CD8-positive, alpha-beta memory T cell (primary cell): ENCODE measurements around the gene ARHGAP26. TPM values are rescaled to one million over a fixed set of nuclear protein-coding genes. Genes with fewer than 3 reads are reported as not detected.

Experiments
- CTCF ChIA-PET: fragments of 350-600 bp; sonication (Branson Sonifier 250); formaldehyde crosslinking; loops from one replicate; lab custom pipeline; 2021; ENCODE audit warnings: antibody characterized with exemption; lab: Charles Lee
- POLR2A ChIA-PET: fragments of 350-600 bp; sonication (Branson Sonifier 250); formaldehyde crosslinking; loops from one replicate; lab custom pipeline; 2021; ENCODE audit warnings: antibody characterized with exemption; lab: Charles Lee
- DNase-seq, 5 donors: peaks; one replicate each; pipeline versions ENCODE4 v3.0.0 to v3.0.0-alpha.2; 2020 to 2022; ENCODE audit warnings: mixed read lengths in 1 of 5
- H3K27ac ChIP-seq: one replicate; pipeline ENCODE4 v1.7.0; 2013; ENCODE audit warnings: low read depth, mild to moderate bottlenecking, low read length, moderate library complexity
- H3K27me3 ChIP-seq: 2 replicates; pipeline ENCODE4 v1.7.0; 2013; ENCODE audit warnings: low read length, mild to moderate bottlenecking; ENCODE audit not compliant: insufficient read depth, poor library complexity, severe bottlenecking
- H3K36me3 ChIP-seq: 2 replicates; pipeline ENCODE4 v1.7.0; 2013; ENCODE audit warnings: mild to moderate bottlenecking, low read length, moderate library complexity; ENCODE audit not compliant: insufficient read depth
- H3K4me1 ChIP-seq: 2 replicates; pipeline ENCODE4 v1.7.0; 2013; ENCODE audit warnings: mild to moderate bottlenecking, low read length, moderate library complexity; ENCODE audit not compliant: insufficient read depth
- H3K4me3 ChIP-seq: 2 replicates; pipeline ENCODE4 v1.7.0; 2013; ENCODE audit warnings: mild to moderate bottlenecking, low read length
- H3K9me3 ChIP-seq: 2 replicates; pipeline ENCODE4 v1.7.0; 2013; ENCODE audit warnings: mild to moderate bottlenecking, low read length
- H3K27ac Mint-ChIP-seq, 8 donors: one replicate each; pipeline ENCODE4 v1.8.0; 2020 to 2021; ENCODE audit warnings: mixed read lengths in 8 of 8, mild to moderate bottlenecking in 6 of 8, inconsistent platforms in 3 of 8, moderate library complexity in 3 of 8
- H3K27me3 Mint-ChIP-seq, 2 donors: one replicate each; pipeline ENCODE4 v1.8.0; 2020 to 2021; ENCODE audit warnings: mixed read lengths in 2 of 2, mild to moderate bottlenecking in 1 of 2, moderate library complexity in 1 of 2
- H3K36me3 Mint-ChIP-seq, 3 donors: one replicate each; pipeline ENCODE4 v1.8.0; 2020 to 2021; ENCODE audit warnings: mixed read lengths in 3 of 3, inconsistent platforms in 1 of 3, mild to moderate bottlenecking in 1 of 3
- H3K4me1 Mint-ChIP-seq, 3 donors: one replicate each; pipeline ENCODE4 v1.8.0; 2020 to 2021; ENCODE audit warnings: mixed read lengths in 3 of 3, inconsistent platforms in 1 of 3, mild to moderate bottlenecking in 1 of 3
- H3K4me3 Mint-ChIP-seq, 7 donors: one replicate each; pipeline ENCODE4 v1.8.0; 2020 to 2021; ENCODE audit warnings: mixed read lengths in 7 of 7, mild to moderate bottlenecking in 6 of 7, moderate library complexity in 4 of 7, inconsistent platforms in 2 of 7
- H3K9me3 Mint-ChIP-seq, 5 donors: one replicate each; pipeline ENCODE4 v1.8.0; 2020 to 2022; ENCODE audit warnings: mixed read lengths in 5 of 5, mild to moderate bottlenecking in 3 of 5, moderate library complexity in 2 of 5, inconsistent platforms in 1 of 5
- polyA plus RNA-seq: library from polyadenylated mRNA; unstranded; fragments of 300-500 nt; fragmentation: Illumina TruSeq; gene quantifications from one replicate; pipeline ENCODE4 v1.2.3, GENCODE V29; 2021
- total RNA-seq, 2 experiments: library from RNA; stranded (reverse); gene quantifications; one replicate each; pipeline ENCODE4 v1.2.3, GENCODE V29; 2021

Gene ARHGAP26
- total and polyA plus RNA-seq, 3 experiments from 2014 or later: 16.7 to 37.1 (median 19.7) TPM

DNA sequence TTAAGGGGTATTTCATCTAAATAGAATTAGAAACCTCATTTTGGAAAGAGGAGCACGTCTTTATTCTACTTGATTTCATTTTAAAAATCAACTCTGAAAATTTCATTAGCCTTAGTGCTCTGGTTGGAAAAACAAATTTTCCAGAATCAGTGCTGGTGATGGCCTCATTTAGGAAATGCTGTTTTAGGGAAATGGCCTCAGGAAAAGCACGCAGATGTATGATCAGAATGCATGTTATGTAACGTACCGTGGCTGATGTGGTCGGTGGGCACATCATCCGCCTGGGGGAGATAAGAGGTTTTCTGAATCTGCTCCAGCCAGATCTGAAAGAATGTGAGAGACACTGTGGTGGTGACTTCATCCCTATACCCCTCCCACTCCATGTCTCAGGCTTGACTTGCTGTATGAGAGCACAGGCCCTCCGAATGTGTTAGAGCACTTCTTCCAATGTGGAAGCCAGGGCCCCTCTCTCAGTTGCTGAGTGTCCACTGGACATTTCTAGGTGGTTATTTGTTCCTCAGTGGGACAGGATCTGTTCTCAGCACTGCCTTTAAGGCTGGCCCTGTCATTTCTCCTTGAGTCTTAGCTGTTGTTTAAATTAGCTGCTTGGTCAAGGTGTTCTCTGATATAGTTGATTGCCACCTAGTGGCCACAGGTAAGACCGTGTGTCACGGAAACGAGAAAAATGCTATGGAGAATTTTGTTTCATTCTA is 96.5 kb downstream of the ARHGAP26 start:
- DNase-seq: peak in 3 of 5 donors; percentile 56 to 64 (median 59)
- no peaks in the 10 kb centered on the region for H3K27me3 ChIP-seq
- H3K36me3 Mint-ChIP-seq: peaks cover 0 to 3% (median 0%) of the 10 kb centered on the region in 3 donors
- H3K9me3 Mint-ChIP-seq: no peaks in the 10 kb centered on the region
- peaks cover 74 to 83% (median 81%) of the 10 kb centered on the region in 3 donors for H3K4me1 Mint-ChIP-seq
- no peaks in the 10 kb centered on the region for H3K9me3 ChIP-seq
- no peak overlapping the region for H3K4me3 ChIP-seq
- H3K4me3 Mint-ChIP-seq: no peak overlapping the region
- no peaks in the 10 kb centered on the region for H3K27me3 Mint-ChIP-seq
- ChIA-PET CTCF (interaction anchor here (0.6 to 6.5 kb wide), 27 partner anchors 9 to 151 kb away, joined by 3 to 85 read pairs (median 5); partner anchors contain the start of gene ARHGAP26), POLR2A (interaction anchor here (0.6 to 1.1 kb wide), 5 partner anchors 80 to 149 kb away, joined by 3 to 4 read pairs (median 4); partner anchors contain the start of gene ARHGAP26)
- no peaks in the 10 kb centered on the region for H3K36me3 ChIP-seq
- peaks cover 7% of the 10 kb centered on the region for H3K4me1 ChIP-seq
- H3K27ac ChIP-seq: no peak overlapping the region
- peak overlapping the region in 6 of 8 donors; percentile 4 to 87 (median 20) for H3K27ac Mint-ChIP-seq

DNA sequence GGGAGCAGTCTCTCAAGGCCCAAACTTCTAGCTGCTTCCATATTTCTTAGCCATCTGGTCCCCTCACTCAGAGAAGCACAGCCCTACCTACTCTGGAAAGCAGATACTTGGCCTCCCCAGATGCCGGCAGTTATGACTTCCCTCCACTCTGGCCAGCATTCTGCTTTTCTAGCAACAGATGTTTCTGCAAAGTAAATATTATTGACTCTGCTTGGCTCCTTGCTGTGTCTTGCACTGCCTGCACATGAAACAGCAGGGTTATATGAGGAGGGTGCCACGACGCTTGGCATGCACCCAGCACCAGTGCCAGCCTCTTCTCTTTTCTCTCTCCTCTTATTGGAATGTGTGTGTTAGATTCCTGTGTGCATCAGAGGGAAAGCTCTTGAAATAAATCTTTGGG is 99.7 kb downstream of the ARHGAP26 start:
- Histone ChIP-seq H3K9me3 (no peaks in the 10 kb centered on the region), H3K4me1 (no peaks in the 10 kb centered on the region), H3K4me3 (no peak overlapping the region), H3K36me3 (peaks cover 3% of the 10 kb centered on the region), H3K27me3 (no peaks in the 10 kb centered on the region), H3K27ac (no peak overlapping the region)
- no peak for DNase-seq
- POLR2A ChIA-PET: interaction anchor here (0.5 kb wide), 1 partner anchor 33 kb away, joined by 3 read pairs; no protein-coding TSS in a partner anchor
- CTCF ChIA-PET: interaction anchor here (2.1 to 6.5 kb wide), 3 partner anchors 12 to 154 kb away, joined by 13 to 85 read pairs (median 39); partner anchors contain the start of gene ARHGAP26
- peaks cover 56 to 70% (median 70%) of the 10 kb centered on the region in 3 donors for H3K4me1 Mint-ChIP-seq
- no peaks in the 10 kb centered on the region for H3K27me3 Mint-ChIP-seq
- no peaks in the 10 kb centered on the region for H3K9me3 Mint-ChIP-seq
- peaks cover 0 to 17% (median 2%) of the 10 kb centered on the region in 3 donors for H3K36me3 Mint-ChIP-seq
- no peak overlapping the region for H3K4me3 Mint-ChIP-seq
- H3K27ac Mint-ChIP-seq: peak overlapping the region in 2 of 8 donors; percentile 30 to 56

DNA sequence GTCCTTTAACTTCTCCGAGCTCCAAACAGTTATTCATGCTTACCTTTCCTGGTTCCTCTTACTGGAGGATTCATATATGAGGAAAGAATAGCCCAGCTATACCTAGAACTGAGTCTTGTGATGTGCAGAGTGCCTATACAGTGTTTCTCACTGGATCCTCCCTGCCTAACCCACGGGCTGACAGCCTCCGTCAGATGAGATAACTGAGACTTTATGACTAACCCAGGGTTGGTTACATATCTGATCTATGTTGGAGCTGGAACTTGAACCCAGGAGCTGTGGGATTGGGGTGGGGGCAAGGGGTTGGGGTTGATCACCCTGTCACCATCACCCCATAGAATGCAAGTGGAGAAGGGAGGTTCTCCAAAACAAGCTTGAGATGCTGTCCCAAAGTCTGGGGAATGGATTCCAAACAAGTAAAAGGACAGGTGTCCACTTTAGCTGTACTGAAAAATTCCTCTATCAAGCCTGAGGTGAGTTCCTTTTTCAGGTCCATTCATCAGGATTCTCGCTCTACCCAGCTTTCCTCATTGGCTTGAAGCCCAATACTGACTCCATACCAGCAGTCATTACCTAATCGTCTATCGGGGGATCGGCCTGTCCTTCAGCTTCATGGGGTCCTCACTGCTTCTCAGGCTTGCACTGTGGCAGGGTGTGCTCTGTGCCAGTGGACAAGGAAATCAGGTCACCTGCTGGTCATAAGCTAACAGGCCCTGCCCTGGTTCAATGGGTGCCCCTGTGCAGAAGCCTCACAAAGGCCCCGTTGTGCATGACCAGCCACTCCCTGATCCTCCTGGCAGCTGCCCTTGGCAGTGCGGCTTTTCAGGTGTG is 100.6 kb downstream of the ARHGAP26 start:
- peaks cover 0 to 22% (median 2%) of the 10 kb centered on the region in 3 donors for H3K36me3 Mint-ChIP-seq
- no peaks in the 10 kb centered on the region for H3K9me3 ChIP-seq
- ChIA-PET CTCF (interaction anchor here (0.6 to 6.5 kb wide), 8 partner anchors 11 to 155 kb away, joined by 3 to 85 read pairs (median 4); partner anchors contain the start of gene ARHGAP26), POLR2A (no interaction called here)
- H3K27ac Mint-ChIP-seq: peak overlapping the region in 4 of 8 donors; percentile 30 to 60 (median 44)
- H3K27me3 ChIP-seq: no peaks in the 10 kb centered on the region
- no peak overlapping the region for H3K27ac ChIP-seq
- no peak overlapping the region for H3K4me3 ChIP-seq
- peaks cover 4% of the 10 kb centered on the region for H3K36me3 ChIP-seq
- no peaks in the 10 kb centered on the region for H3K27me3 Mint-ChIP-seq
- no peaks in the 10 kb centered on the region for H3K9me3 Mint-ChIP-seq
- peaks cover 48 to 61% (median 61%) of the 10 kb centered on the region in 3 donors for H3K4me1 Mint-ChIP-seq
- no peaks in the 10 kb centered on the region for H3K4me1 ChIP-seq
- DNase-seq: no peak
- H3K4me3 Mint-ChIP-seq: no peak overlapping the region

DNA sequence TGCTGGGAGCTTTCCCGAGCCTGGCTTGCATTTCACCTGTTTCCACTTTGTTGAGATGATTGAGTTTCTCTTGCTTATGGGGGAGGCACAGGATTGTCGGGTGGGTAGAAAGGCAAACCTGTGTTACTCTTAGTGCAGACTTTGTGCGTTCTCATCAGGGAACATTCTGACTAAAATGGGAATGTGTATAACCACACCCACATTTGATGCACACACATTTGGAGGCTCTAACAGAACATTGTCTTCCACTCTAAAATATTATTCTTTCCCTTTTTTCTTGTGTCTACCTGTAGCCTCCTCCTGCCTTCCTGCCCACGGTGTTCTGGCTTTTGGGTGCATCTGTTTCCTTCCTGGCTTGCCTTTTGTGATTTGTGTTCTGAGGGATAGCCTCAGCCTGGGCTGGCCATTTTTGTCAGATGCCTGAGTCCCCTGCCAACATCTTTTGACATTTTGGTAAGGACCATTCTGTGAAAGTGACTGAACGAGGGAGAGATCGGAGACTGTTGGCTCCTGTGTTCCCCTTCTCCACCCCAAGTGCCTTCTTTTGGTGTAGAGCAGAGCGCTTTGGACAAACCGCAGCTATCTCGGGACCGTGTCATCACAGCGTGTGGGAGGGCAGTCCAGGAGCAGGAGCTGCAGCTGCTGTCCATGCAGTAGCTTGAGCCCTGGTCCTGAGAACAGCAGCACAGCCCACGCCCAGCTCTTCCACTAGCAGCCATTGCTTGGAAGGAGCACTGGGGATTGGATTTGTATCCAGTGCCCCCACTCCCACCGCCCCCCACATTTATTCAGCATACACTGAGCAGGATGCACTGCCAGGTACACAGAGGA is 101.4 kb downstream of the ARHGAP26 start:
- Histone ChIP-seq H3K9me3 (no peaks in the 10 kb centered on the region), H3K4me1 (no peaks in the 10 kb centered on the region), H3K4me3 (no peak overlapping the region), H3K27me3 (no peaks in the 10 kb centered on the region), H3K36me3 (peaks cover 4% of the 10 kb centered on the region), H3K27ac (no peak overlapping the region)
- no peak for DNase-seq
- H3K4me1 Mint-ChIP-seq: peaks cover 43 to 56% (median 55%) of the 10 kb centered on the region in 3 donors
- H3K4me3 Mint-ChIP-seq: no peak overlapping the region
- CTCF ChIA-PET: interaction anchor here (1.1 to 6.5 kb wide), 6 partner anchors 10 to 156 kb away, joined by 3 to 85 read pairs (median 22); partner anchors contain the start of gene ARHGAP26
- H3K27ac Mint-ChIP-seq: peak overlapping the region in 3 of 8 donors; percentile 42 to 81 (median 75)
- no peaks in the 10 kb centered on the region for H3K27me3 Mint-ChIP-seq
- H3K36me3 Mint-ChIP-seq: peaks cover 0 to 26% (median 2%) of the 10 kb centered on the region in 3 donors
- POLR2A ChIA-PET: no interaction called here
- H3K9me3 Mint-ChIP-seq: no peaks in the 10 kb centered on the region

DNA sequence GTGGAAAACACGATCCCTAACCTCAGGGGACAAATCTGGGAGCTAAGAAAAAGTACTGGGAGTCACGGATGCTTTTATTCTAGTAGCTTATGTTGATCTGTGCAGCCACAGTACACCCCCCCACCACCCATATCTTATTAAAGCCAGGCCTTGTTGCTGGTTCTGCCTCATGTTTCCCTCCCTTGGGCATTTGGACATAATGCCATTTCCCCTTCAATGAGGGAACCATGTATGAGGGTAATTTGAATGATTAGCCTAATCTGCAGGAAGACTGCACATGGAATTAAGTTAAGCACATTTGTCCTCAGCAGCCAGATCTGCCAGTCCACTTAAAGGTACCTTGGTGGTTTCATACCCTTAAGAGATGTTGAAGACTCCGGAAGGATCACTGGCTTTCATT is 102.0 kb downstream of the ARHGAP26 start:
- Mint-ChIP-seq H3K27me3 (no peaks in the 10 kb centered on the region), H3K4me1 (peaks cover 39 to 50% (median 49%) of the 10 kb centered on the region in 3 donors), H3K27ac (peak overlapping the region in 3 of 8 donors; percentile 27 to 75 (median 71)), H3K36me3 (peaks cover 0 to 29% (median 2%) of the 10 kb centered on the region in 3 donors), H3K9me3 (no peaks in the 10 kb centered on the region), H3K4me3 (no peak overlapping the region)
- ChIA-PET POLR2A (no interaction called here), CTCF (interaction anchor here (4.4 to 6.5 kb wide), 2 partner anchors 124 to 157 kb away, joined by 31 to 85 read pairs; no protein-coding TSS in a partner anchor)
- no peak for DNase-seq
- Histone ChIP-seq H3K27ac (no peak overlapping the region), H3K9me3 (no peaks in the 10 kb centered on the region), H3K36me3 (peaks cover 4% of the 10 kb centered on the region), H3K4me1 (no peaks in the 10 kb centered on the region), H3K4me3 (no peak overlapping the region), H3K27me3 (no peaks in the 10 kb centered on the region)

DNA sequence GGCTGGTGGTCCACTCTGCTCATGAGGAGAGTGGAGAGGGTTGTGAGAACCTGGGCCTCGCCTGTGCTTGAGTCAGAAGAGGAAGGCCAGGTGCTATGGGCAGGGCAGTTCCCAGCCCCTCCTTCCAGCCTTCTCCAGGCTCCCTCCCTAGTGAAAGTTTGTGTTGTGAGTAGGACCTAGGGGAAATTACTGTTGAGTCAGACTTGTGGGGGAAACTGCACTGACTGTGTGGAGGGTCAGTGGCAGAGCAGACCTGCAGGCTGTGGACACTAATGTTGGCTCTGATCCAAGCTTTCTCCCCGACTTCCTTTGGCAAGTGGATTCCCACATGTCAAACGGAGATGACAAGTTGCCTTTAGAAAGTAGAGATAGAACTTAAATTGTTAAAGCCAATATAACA is 102.6 kb downstream of the ARHGAP26 start:
- POLR2A ChIA-PET: no interaction called here
- H3K27me3 ChIP-seq: no peaks in the 10 kb centered on the region
- Mint-ChIP-seq H3K9me3 (no peaks in the 10 kb centered on the region), H3K36me3 (peaks cover 0 to 29% (median 2%) of the 10 kb centered on the region in 3 donors), H3K4me3 (no peak overlapping the region), H3K27ac (peak overlapping the region in 4 of 8 donors; percentile 12 to 85 (median 52)), H3K27me3 (no peaks in the 10 kb centered on the region), H3K4me1 (peaks cover 35 to 46% (median 44%) of the 10 kb centered on the region in 3 donors)
- H3K36me3 ChIP-seq: peaks cover 4% of the 10 kb centered on the region
- no peak overlapping the region for H3K27ac ChIP-seq
- no peak for DNase-seq
- H3K9me3 ChIP-seq: no peaks in the 10 kb centered on the region
- CTCF ChIA-PET: interaction anchor here (3.0 to 6.5 kb wide), 3 partner anchors 16 to 157 kb away, joined by 11 to 85 read pairs (median 31); no protein-coding TSS in a partner anchor
- no peak overlapping the region for H3K4me3 ChIP-seq
- H3K4me1 ChIP-seq: no peaks in the 10 kb centered on the region

DNA sequence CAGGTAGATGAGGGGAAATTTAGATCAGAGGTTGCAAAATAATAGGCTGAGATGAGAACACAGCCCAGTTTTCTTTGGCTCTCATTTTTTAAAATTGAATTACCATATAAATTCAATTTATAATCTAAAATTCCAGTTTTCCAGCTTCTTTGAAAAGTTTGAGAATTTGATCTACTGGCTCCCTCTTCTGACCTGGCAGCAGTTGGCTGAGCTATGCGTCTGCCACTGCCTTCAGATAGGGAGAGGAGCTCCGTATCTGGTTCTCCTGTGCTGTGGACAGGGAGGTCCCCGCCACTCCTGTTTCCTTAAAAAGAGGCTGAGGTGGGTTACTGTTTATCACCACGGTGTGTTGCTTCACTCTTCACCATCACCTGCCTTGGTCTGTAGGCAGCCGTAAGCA is 103.7 kb downstream of the ARHGAP26 start:
- no peak overlapping the region for H3K27ac ChIP-seq
- no peaks in the 10 kb centered on the region for H3K4me1 ChIP-seq
- DNase-seq: no peak
- no peaks in the 10 kb centered on the region for H3K27me3 ChIP-seq
- no peaks in the 10 kb centered on the region for H3K9me3 ChIP-seq
- Mint-ChIP-seq H3K4me1 (peaks cover 30 to 35% (median 34%) of the 10 kb centered on the region in 3 donors), H3K4me3 (no peak overlapping the region), H3K9me3 (no peaks in the 10 kb centered on the region), H3K27ac (peak overlapping the region in 2 of 8 donors; percentile 15 to 84), H3K27me3 (no peaks in the 10 kb centered on the region), H3K36me3 (peaks cover 0 to 34% (median 3%) of the 10 kb centered on the region in 3 donors)
- H3K4me3 ChIP-seq: no peak overlapping the region
- ChIA-PET CTCF (interaction anchor here (3.0 to 12.3 kb wide), 3 partner anchors 15 to 158 kb away, joined by 11 to 143 read pairs (median 31); no protein-coding TSS in a partner anchor), POLR2A (interaction anchor here (0.5 kb wide), 1 partner anchor 104 kb away, joined by 3 read pairs; no protein-coding TSS in a partner anchor)
- H3K36me3 ChIP-seq: peaks cover 4% of the 10 kb centered on the region
